HG03432 (cell line): ENCODE results near the gene STAT5A.

ENCODE experiments used
- ATAC-seq: cut with Tn5 transposase; IDR thresholded peaks from one replicate; pipeline ENCODE4 v1.9.1; 2021; ENCODE audit warnings: mild to moderate bottlenecking, moderate library complexity; ENCODE audit not compliant: unreplicated experiment

Gene STAT5A

DNA sequence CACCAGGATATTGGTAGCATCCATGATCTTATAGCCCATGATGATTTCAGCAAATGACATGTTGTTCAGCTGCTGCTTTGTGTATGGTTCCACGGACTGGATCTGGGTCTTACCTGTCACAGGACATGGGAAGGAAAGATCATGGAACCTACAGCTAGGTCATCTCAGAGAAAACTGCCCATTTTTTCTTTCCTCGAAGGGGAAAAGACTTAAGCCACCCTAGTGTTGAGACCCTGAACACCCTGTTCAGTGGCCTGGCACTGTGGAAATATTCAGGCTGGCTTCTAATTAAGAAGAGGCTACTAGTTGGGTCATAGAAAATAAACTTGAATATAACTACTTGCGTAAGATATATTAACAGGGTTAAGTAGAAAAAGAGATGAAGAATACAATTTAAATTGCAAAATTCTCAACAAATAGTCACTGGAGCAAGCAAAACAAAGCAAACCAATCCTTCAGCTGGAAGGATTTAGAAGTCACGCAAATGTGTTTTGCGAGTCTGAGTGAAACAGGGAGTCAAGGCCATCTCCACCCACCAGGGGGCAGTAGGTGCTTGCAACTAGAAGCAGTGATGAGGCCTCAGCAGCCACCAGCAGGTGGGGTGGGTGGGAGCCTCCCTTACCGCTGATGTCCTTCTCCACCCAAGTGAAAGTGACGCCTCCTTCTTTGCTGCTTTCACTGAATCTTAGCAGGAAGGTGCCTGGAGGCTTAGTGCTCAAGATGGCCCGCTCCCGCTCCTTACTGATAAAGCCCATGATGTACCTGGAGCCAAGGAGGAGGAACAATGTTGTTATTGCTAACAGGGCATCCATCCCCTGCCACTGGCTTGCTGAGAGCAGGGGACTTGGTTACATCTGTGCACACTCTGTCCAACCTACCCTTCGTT is 34.3 kb downstream of the STAT5A start:
- peak; percentile 46 for ATAC-seq

DNA sequence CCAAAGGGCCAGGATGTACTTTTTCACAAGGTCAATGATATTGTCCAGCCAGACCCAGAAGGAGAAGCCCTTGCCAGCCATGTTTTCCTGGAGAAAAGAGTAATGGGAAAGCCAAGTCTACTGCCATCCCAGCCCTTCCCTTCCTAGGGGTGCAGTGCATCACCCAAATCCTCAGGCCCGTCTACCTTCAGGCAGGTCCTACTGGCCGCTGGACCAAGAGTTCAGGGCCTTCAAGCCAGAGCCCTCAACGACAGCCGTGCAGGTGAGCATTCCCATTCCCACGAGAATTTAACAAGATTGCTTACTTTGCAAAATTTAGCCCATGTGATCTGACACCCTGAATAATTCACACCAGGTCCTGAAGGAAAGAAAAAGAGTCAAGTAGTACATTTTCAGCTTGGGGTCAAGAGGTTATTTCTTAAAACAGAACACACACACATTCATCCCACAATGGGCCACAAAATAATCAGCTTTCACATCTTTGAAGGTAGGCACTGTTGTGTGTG is 35.0 kb downstream of the STAT5A start:
- ATAC-seq: no peak

DNA sequence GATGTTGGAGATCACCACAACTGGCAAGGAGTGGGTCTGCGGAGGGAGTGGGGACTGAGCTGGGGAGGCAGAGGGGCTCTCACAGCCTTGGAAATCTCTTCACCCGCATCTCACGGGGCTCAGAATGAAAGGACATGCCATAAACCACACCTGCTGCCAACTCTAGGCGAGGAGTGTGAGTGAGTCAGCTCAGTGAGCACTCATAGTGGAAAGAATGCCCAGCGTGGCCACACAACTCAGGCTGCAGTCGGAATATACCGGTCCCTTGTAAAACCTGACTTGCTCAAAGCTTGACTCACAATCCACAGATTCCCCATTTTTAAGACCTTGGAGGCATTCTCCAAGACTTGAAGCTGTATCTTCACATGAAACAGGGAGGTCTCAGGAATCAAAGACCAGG is 36.7 kb downstream of the STAT5A start:
- no peak for ATAC-seq

DNA sequence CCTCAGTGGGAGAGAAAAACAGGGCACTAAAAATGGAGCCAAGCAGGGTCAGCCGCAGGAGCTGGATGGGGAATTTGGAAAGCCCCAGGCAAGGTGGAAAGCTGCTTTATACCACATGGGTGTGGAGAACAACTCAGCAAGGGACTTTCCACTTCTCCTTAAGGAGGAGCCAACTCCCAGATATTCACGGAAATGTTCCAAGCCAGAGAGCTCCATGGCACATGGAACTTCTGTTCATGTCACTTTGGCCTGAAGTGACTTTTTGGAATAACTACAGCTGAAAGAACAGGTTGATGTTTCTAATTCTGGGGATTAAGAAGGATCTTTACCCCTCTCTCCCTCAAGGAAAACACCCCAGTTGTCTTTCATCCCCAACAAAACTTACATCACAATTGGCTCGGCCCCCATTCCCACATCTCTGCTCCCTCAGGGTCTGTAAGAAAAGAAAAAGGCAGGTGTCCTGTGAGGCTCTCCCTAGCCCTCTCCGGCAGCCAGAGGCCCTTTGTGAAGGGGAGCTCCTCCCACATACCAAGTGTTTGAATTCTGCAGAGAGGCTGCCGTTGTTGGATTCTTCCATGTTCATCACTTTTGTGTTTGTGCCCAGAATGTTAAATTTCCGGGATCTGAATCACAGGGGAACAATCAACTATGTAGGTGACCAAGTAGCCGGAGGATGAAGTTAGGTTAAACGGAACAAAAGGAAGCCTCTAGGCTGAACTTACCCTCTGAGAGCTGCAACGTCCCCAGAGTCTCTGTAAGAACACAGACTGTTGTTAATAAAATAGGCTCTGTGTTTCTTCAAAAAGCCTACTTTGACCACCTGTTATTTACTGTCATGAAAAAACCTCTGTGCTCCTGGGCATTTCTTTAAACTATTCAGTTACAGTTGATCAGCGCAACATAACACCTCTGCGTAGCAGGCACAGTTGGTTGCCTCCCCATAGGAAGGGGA is 41.0 kb downstream of the STAT5A start:
- no peak for ATAC-seq

DNA sequence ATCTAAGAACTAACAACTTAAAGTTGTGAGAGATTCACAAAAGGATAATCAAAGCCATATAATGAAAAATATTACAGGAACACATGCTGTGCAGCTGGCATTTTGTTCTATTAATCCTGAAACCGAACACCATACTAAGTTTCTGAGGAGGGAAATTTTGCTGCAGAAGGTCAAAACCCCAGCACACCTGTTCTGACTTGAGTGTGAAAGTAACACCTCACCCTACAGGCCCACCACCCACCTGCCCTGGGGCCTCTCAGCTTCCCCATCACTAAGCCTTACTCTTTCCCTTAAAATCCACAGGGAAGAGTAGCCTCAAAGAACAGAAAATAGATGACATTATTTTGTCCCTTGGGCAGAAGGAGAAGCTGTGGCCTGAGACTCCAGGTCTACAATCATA is 44.8 kb downstream of the STAT5A start:
- no peak for ATAC-seq

DNA sequence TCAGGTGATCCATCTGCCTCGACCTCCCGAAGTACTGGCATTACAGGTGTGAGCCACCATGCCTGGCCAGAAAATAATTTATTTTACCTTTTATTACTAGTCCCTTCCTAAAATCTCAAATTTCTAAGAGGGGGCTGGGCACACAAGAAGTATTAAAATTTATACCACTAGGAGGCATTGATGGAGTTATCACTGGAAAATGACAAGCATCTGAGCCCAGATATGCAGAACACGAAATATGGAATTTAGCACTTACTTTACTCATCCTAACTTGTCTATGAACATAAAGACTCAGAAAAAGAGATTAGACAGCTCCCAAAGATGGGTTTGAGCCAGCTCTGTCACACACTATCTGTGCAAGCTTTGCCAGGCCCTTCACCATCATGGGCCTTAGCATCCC is 46.4 kb downstream of the STAT5A start:
- ATAC-seq: no peak

DNA sequence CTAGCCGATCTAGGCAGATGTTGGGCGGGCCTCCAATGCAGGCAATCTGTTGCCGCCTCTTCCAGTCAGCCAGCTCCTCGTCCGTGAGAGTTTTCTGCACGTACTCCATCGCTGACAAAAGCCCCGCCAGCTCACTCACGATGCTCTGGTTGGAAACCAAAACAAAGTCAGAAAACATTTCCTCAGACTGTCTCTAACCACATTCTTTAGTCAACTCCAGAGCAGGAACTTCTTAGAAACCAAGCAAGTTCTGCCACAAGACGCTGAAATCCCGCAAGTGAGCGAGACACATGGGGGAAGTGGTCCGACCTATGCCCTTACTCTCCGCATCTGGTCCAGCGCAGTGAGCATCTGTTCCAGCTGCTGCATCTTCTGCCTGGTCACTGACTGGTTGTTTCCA is 49.1 kb downstream of the STAT5A start:
- ATAC-seq: no peak

DNA sequence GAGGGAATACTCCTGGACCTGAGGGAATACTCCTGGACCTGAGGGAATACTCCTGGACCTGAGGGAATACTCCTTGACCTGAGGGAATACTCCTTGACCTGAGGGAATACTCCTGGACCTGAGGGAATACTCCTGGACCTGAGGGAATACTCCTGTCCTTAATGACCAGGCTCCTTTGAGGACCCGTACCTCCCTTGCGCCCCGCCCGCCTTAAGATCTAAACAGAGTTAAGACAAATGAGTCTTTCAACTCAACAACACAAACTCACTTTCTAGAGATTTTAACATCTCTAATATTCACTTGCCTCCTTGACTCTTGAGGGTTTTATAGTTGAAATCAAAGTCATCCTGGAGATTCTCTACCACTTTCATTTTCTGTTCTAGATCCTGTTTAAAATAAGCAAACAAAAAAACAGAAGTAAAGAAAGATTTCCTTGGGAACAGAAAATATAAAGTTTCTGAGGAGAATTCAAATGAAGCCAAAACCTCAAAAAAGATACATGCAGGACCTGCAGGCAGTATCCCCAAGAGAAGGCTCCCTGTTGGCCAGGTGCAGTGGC is 50.2 kb downstream of the STAT5A start:
- ATAC-seq: no peak

DNA sequence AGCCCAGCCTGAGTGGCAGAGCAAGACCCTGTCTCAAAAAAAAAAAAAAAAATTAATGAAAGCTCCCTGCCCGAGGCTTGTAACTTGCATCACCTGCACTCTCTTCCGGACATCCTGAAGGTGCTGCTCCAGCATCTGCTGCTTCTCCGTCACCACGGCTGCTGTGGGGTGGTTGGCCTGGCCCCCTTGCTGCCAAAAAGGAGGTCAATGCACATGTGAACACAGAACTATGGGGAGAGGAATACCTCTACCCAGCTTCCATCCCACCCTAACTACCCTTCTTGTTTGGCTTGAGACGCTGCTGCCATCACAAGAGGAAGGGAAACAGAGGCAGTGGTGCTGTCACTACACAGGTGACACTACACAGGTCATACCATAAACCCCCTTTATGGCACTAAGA is 50.9 kb downstream of the STAT5A start:
- no peak for ATAC-seq

DNA sequence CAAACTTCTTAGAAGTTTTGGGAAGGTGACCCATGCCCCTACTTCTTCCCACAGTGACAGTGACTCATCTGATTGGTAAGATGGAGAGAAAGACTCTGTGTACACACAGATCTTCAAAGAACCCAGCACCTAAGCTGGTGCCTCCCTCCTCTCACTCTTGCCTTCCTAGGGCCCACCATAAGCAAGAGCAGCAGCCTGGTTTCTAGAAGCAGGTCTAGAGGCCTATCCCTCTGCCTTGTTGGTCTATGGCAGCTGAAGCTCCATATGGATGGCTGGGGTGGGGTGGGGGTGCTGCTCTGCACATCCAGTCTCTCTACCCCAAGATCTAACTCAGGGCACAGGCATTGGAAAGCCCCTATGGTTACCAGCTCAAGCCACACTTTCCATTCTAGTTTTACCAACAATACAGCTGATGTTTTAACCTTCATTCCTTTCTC is 52.4 kb downstream of the STAT5A start:
- ATAC-seq: no peak

DNA sequence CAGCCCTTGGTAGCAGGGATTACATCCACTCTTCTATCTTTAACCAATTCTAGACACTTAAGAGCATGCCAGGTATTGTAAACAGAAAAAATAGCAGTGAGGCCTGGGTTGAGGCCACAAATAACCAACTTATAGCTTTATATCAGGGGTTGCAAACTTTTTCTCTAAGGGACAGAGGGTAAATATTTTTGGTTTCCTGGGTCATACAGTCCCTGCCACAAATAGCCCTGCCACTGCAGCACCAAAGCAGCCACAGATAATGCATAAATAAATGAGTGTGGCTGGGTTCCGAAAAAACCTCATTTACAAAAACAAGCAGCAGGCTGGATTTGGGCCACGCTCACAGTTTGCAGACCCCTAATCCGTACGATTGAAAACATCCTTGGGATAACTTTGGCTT is 53.3 kb downstream of the STAT5A start:
- ATAC-seq: no peak

DNA sequence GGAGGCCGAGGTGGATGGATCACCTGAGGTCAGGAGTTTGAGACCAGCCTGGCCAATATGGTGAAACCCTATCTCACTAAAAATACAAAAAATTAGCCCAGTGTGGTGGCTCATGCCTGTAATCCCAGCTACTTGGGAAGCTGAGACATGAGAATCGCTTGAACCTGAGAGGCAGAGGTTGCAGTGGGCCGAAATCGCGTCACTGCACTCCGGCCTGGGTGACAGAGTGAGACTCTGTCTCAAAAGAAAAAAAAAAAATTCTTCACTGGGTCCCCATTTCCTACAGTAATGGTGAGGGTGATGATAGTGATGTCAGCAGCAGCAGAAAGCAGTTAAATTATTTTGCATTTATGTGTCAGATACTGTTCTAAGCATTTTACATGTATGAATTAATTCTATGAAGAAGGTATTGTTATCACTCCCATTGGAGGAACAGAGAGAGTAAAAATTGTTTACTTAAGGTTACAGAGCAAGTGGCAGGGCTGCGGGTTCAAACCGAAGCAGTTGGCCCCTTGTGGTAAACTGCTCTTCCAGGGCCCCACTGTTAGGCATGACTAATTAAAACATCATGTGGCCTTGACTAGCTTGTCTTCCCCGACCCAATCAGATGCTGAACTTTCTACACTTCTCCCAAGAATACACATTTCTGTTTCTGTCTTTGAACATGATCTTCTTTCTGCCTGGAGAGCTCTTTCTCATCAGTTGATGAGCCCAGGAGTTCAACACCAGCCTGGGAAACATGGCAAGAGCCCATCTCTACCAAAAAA is 54.1 kb downstream of the STAT5A start:
- peak; percentile 54 for ATAC-seq

DNA sequence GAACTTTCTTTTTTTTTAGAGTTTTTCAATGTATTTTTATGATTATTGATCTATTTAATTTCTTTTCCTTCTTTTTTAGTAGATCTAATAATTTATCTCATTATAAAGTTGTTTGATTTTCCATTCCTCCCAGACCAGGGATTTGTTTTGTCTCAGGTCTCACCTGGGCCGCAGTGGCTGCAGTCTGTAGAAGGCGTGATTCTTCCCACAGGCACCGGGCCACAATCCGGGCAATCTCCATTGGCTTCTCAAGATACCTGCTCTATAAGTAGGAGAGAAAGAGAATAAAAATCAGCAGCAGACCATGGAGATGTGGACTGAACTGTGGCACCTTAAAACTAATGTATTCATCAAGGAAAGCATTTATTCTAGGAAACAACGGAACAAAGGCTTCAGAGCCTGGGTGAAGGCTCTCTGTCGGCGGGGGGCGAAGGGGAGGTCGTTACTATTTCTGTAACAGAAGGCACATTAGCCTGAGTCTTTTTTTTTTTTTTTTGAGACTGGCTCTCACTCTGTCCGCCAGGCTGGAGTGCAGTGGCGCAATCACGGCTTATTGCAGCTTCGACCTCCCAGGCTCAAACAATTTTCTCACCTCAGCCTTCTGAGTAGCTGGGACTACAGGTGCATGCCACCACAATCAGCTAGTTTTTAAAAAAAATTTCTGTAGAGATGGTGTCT is 57.2 kb downstream of the STAT5A start:
- no peak for ATAC-seq

DNA sequence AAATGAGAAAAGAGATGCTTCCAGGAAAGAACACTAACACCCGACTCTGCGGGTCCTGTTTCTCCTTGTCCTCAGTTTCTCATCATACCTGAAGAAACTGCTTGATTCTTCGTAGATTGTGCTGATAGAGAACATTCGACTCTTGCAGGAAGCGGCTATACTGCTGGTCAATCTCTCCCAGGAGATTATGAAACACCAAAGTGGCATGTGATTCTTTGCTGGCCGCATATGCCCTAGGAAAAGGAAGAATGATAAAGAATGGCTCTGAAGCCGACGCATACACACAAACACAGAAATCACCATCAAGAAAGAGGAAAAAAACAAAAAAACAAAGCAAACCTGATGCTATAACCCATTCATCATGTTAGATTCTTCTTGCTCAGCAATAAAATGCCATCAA is 58.2 kb downstream of the STAT5A start:
- ATAC-seq: no peak

DNA sequence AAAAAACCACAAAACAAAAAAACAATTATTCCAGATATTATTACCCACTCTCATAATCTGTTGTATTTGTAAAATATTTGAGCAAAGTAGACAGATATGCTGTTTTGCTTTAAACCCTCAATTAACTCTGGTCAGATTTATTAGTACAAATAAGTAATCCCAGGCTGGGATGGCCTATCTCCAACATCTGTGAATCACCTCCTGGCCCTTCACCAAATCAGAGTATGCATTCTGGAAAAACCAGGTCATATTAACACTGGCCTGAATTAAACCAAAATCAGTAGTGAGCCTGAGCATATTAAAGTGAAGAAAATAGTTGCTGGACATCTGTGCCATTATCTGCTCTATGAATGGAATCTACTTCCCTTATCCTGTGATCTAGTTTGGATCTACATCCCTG is 58.9 kb downstream of the STAT5A start:
- no peak for ATAC-seq

DNA sequence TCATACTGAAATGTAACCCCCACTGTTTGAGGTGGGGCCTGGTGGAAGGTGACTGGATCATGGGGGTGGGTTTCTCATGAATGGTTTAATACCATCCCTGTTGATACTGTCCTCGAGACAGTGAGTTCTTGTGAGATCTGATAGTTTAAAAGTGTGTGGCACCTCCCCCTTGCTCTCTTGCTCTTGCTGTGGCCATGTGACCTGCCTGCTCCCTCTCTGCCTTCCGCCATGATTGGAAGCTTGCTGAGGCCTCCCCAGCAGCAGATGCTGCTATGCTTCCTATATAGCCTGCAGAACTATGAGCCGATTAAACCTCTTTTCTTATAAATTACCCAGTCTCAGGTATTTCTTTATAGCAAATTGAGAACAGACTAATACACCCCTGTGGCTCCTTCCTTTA is 59.3 kb downstream of the STAT5A start:
- no peak for ATAC-seq

DNA sequence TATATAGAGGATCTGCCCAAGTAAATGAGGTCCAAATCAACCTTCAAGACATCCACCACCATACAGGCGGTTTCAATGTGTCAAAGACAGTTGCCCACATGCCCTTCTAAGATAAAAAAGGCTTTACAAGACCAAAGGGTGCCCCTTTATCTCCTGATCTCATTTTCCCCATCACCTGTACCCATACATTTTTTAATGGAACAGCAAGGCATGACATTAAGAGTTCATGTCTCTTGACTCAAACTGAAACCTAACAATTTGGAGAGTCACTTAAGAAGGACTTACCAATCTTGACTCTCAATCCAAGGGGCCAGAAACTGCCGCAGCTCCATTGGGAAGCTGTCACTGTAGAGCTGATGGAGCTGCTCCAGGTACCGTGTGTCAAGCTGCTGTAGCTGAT is 59.8 kb downstream of the STAT5A start:
- no peak for ATAC-seq

DNA sequence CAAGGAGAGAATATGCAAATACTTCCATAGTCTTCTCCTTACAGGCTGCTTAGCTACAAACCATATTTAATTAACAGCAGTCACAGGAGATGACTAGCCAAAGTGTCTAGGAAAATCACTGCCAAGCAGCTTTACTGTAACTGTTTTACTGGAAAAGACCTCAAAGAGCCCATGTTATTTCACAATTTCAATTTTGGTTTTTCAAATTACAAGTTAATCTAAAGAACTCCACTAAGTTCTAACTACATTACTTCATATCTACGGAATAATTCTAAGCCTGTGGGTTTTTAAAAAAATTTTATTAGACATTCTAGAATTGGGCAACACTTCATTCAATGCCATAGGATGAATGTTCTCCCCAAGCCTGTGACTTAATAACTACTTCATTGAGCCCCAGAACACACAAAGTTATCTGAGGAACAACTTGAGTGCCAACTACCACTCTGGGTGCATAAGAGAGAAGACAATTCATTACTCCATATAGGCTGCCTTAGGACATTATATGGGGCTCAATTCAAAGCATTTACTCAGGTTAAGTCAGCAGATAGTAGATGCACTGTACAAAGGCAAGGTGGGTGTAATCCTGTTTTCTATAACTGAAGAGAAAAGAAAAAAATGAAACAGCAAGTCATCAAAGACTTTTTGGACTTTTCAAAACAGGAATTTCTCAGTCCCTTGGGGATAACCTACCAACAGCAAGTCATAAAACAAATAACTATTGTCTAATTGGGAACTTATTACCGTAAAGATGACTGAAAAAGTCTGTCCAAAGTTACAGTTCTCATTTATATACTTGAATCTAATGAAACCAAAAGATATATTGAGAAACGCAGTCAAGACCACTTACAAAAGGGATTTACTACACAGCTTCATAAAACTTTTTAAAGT is 66.9 kb downstream of the STAT5A start:
- no peak for ATAC-seq

DNA sequence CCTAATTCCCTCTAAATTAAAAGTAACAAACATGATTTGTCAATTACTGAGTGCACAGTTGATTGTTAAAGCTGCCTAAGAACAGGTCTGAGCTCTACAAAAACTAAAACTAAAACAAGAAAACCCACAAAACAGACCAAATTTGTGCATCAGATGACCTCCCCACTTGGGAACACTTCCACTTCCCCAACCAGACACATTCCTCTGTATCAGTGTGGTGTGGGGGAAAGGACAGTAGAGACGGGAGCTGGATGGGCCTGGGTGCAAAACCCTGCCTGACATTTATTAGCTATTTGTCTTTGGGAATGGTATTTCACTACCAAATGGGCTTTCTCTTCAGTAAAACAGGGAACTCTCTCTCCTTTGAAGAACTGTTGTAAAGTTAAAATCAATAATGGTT is 70.1 kb downstream of the STAT5A start:
- ATAC-seq: no peak
